CD14-positive monocyte (primary cell): ENCODE results near the gene SMG7. TPM values are rescaled to one million over a fixed set of nuclear protein-coding genes. Genes with fewer than 3 reads are reported as not detected.
"Not testable (repeated sequence)": the region's sequence is repeated elsewhere in the genome, so short reads cannot be mapped to it uniquely, and the experiment has no call there.

Source experiments
- DNase-seq, 3 donors: peaks; one replicate each; pipeline ENCODE4 v3.0.0-alpha.2; 2011 to 2022
- H2AFZ ChIP-seq: 2 replicates; pipeline ENCODE4 v1.6.0; 2012; ENCODE audit warnings: mild to moderate bottlenecking, low read depth, low read length, inconsistent platforms; ENCODE audit not compliant: insufficient read depth, poor library complexity, severe bottlenecking
- H3K27ac ChIP-seq, 2 donors: 1 replicate in 1 of 2; 2 replicates in 1 of 2; pipeline ENCODE4 v1.5.1; 2012 to 2013; ENCODE audit warnings: low read length in 2 of 2, control low read depth in 1 of 2, inconsistent platforms in 1 of 2, low read depth in 1 of 2, mild to moderate bottlenecking in 1 of 2
- H3K27me3 ChIP-seq, 2 donors: one replicate each; pipeline versions ENCODE4 v1.6.0 to v1.6.1; 2011 to 2013; ENCODE audit warnings: low read length in 2 of 2; ENCODE audit not compliant: control insufficient read depth in 2 of 2, insufficient read depth in 2 of 2
- H3K36me3 ChIP-seq, 2 donors: replicated peaks in 1 of 2; 1 replicate in 1 of 2; 2 replicates in 1 of 2; pipeline versions ENCODE4 v1.5.1 to v1.6.1; 2012 to 2013; ENCODE audit warnings: low read length in 2 of 2, control low read depth in 1 of 2, inconsistent platforms in 1 of 2, mild to moderate bottlenecking in 1 of 2; ENCODE audit not compliant: insufficient read depth in 2 of 2, control insufficient read depth in 1 of 2
- H3K4me1 ChIP-seq, 2 donors: 1 replicate in 1 of 2; 2 replicates in 1 of 2; pipeline versions ENCODE4 v1.5.1 to v1.6.1; 2012 to 2013; ENCODE audit warnings: low read length in 2 of 2, control low read depth in 1 of 2, inconsistent platforms in 1 of 2, mild to moderate bottlenecking in 1 of 2, moderate library complexity in 1 of 2; ENCODE audit not compliant: insufficient read depth in 2 of 2, control insufficient read depth in 1 of 2
- H3K4me2 ChIP-seq: replicated peaks from 2 replicates; pipeline ENCODE3; 2012; ENCODE audit warnings: low read length, moderate library complexity, mild to moderate bottlenecking; ENCODE audit not compliant: poor library complexity, severe bottlenecking; ENCODE audit errors: extremely low read depth
- H3K4me3 ChIP-seq, 3 experiments: fragments of 200-600 bp in 1 of 3; sonication (generic) in 1 of 3; replicated peaks in 1 of 3; 1 replicate in 2 of 3; 2 replicates in 1 of 3; pipeline ENCODE4 v1.5.1; 2011 to 2013; ENCODE audit warnings: low read length in 3 of 3, mild to moderate bottlenecking in 3 of 3, control low read depth in 2 of 3, low read depth in 2 of 3, inconsistent platforms in 1 of 3, moderate library complexity in 1 of 3
- H3K79me2 ChIP-seq: 2 replicates; pipeline ENCODE4 v1.6.0; 2012; ENCODE audit warnings: mild to moderate bottlenecking, control low read depth, inconsistent platforms, low read length, moderate library complexity; ENCODE audit not compliant: insufficient read depth
- H3K9ac ChIP-seq: 2 replicates; pipeline ENCODE4 v1.6.0; 2017; ENCODE audit warnings: low read length, mild to moderate bottlenecking; ENCODE audit not compliant: insufficient read depth, poor library complexity, severe bottlenecking
- H3K9me3 ChIP-seq, 2 donors: replicated peaks in 1 of 2; 1 replicate in 1 of 2; 2 replicates in 1 of 2; pipeline versions ENCODE4 v1.5.1 to v1.6.1; 2012 to 2013; ENCODE audit warnings: low read length in 2 of 2, control low read depth in 1 of 2; ENCODE audit not compliant: control insufficient read depth in 1 of 2, insufficient read depth in 1 of 2
- H4K20me1 ChIP-seq: 2 replicates; pipeline ENCODE4 v1.6.0; 2012; ENCODE audit warnings: mild to moderate bottlenecking, low read length, control low read depth, moderate library complexity; ENCODE audit not compliant: insufficient read depth
- H3K27ac Mint-ChIP-seq, 7 donors: one replicate each; pipeline ENCODE4 v1.8.0; 2020; ENCODE audit warnings: mild to moderate bottlenecking in 7 of 7, mixed read lengths in 7 of 7, moderate library complexity in 6 of 7, inconsistent platforms in 2 of 7
- H3K27me3 Mint-ChIP-seq, 3 donors: one replicate each; pipeline ENCODE4 v1.8.0; 2021 to 2022; ENCODE audit warnings: low read depth in 3 of 3, mild to moderate bottlenecking in 3 of 3, mixed read lengths in 3 of 3, moderate library complexity in 3 of 3, inconsistent platforms in 1 of 3
- H3K36me3 Mint-ChIP-seq, 2 donors: one replicate each; pipeline ENCODE4 v1.8.0; 2020; ENCODE audit warnings: mixed read lengths in 2 of 2, inconsistent platforms in 1 of 2, mild to moderate bottlenecking in 1 of 2
- H3K4me1 Mint-ChIP-seq: one replicate; pipeline ENCODE4 v1.8.0; 2020; ENCODE audit warnings: mild to moderate bottlenecking, mixed read lengths
- H3K4me3 Mint-ChIP-seq, 2 donors: one replicate each; pipeline ENCODE4 v1.8.0; 2020; ENCODE audit warnings: mild to moderate bottlenecking in 2 of 2, mixed read lengths in 2 of 2, moderate library complexity in 1 of 2
- H3K9me3 Mint-ChIP-seq, 7 donors: one replicate each; pipeline ENCODE4 v1.8.0; 2020 to 2022; ENCODE audit warnings: mixed read lengths in 7 of 7, mild to moderate bottlenecking in 6 of 7, moderate library complexity in 6 of 7, inconsistent platforms in 2 of 7
- WGBS: methylation state at CpG from one replicate; pipeline ENCODE4 v1.1.5; 2013; ENCODE audit warnings: missing lambda C conversion rate; ENCODE audit not compliant: insufficient coverage; 5-methylcytosine and 5-hydroxymethylcytosine counted together
- intact Hi-C, 2 donors: fragments of 100-400 bp; cut with micrococcal nuclease; formaldehyde crosslinking; loops; one replicate each; pipeline versions ENCODE4 v1.15.0 to v1.15.1; 2023
- polyA plus RNA-seq, 3 donors: library from polyadenylated mRNA; depleted of rRNA in 1 of 3; unstranded in 2 of 3; stranded (reverse) in 1 of 3; fragments of 300-500 nt in 2 of 3; fragments of >200 nt in 1 of 3; fragmentation: Illumina TruSeq in 2 of 3; gene quantifications; 1 replicate in 2 of 3; 2 replicates in 1 of 3; pipeline ENCODE4 v1.2.3, GENCODE V29; 2012 to 2021
- TF ChIP-seq, protein P1 (sequence below): fragments of 200-600 bp; IDR thresholded peaks from one replicate; pipeline ENCODE4 v1.8.0; 2022; ENCODE audit warnings: antibody characterized with exemption, mild to moderate bottlenecking

The SMG7 gene
- polyA plus RNA-seq, 3 donors = 11.5 to 31.3 (median 19.4) TPM

DNA sequence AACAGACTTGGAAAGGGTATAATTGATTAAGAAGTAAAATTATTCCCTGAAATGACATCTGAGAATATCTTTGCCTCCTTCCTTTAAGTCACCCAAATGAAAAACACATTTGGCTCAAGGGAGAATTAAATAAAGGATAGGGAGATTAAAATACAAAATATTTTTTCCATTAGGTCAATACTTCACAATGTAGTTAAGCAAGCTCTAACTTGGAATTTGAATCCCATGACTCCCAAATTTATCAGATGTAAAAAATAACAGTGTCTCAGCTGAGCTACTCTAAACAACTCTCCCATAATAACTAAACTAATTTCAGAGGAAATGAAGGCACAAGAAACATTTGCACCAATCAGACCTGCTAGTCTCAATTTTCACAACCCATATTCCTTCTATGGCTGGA, 47.6 kb upstream of the SMG7 start:
- H4K20me1 ChIP-seq = no peaks in the 10 kb centered on the region
- peaks cover 31 to 32% (median 32%) of the 10 kb centered on the region in 3 donors for H3K27me3 Mint-ChIP-seq
- no peak overlapping the region for H3K27ac Mint-ChIP-seq
- peaks cover 0 to 14% (median 3%) of the 10 kb centered on the region in 7 donors for H3K9me3 Mint-ChIP-seq
- no peak overlapping the region for H2AFZ ChIP-seq
- no peaks in the 10 kb centered on the region for H3K79me2 ChIP-seq
- H3K36me3 Mint-ChIP-seq = no peaks in the 10 kb centered on the region
- no peaks in the 10 kb centered on the region for H3K9me3 ChIP-seq
- intact Hi-C loops = no loop called here
- no peaks in the 10 kb centered on the region for H3K4me1 ChIP-seq
- no peaks in the 10 kb centered on the region for H3K4me1 Mint-ChIP-seq
- DNase-seq = no peak
- H3K27ac ChIP-seq = no peak overlapping the region
- TF ChIP-seq, protein P1, sequence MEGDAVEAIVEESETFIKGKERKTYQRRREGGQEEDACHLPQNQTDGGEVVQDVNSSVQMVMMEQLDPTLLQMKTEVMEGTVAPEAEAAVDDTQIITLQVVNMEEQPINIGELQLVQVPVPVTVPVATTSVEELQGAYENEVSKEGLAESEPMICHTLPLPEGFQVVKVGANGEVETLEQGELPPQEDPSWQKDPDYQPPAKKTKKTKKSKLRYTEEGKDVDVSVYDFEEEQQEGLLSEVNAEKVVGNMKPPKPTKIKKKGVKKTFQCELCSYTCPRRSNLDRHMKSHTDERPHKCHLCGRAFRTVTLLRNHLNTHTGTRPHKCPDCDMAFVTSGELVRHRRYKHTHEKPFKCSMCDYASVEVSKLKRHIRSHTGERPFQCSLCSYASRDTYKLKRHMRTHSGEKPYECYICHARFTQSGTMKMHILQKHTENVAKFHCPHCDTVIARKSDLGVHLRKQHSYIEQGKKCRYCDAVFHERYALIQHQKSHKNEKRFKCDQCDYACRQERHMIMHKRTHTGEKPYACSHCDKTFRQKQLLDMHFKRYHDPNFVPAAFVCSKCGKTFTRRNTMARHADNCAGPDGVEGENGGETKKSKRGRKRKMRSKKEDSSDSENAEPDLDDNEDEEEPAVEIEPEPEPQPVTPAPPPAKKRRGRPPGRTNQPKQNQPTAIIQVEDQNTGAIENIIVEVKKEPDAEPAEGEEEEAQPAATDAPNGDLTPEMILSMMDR = no peak
- H3K36me3 ChIP-seq = no peaks in the 10 kb centered on the region
- H3K27me3 ChIP-seq = peaks cover 30 to 42% of the 10 kb centered on the region in 2 donors
- no peak overlapping the region for H3K4me2 ChIP-seq
- H3K9ac ChIP-seq = no peak overlapping the region
- no peak overlapping the region for H3K4me3 Mint-ChIP-seq
- H3K4me3 ChIP-seq = no peak overlapping the region

DNA sequence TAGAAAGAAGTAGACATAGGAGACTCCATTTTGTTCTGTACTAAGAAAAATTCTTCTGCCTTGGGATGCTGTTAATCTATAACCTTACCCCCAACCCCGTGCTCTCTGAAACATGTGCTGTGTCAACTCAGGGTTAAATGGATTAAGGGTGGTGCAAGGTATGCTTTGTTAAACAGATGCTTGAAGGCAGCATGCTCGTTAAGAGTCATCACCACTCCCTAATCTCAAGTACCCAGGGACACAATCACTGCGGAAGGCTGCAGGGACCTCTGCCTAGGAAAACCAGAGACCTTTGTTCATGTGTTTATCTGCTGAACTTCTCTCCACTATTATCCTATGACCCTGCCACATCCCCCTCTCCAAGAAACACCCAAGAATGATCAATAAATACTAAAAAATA, 44.7 kb upstream of the SMG7 start:
- DNase-seq, H3K4me2 ChIP-seq, H3K4me3 Mint-ChIP-seq, H3K9ac ChIP-seq, H3K79me2 ChIP-seq, intact Hi-C loops, H3K27ac ChIP-seq, H3K4me1 Mint-ChIP-seq, H2AFZ ChIP-seq, H3K9me3 ChIP-seq, H3K36me3 Mint-ChIP-seq, H3K4me3 ChIP-seq, H3K36me3 ChIP-seq, H3K27ac Mint-ChIP-seq, H3K4me1 ChIP-seq, H4K20me1 ChIP-seq: not testable (repeated sequence)
- peaks cover 18 to 23% of the 10 kb centered on the region in 2 donors for H3K27me3 ChIP-seq
- Mint-ChIP-seq H3K27me3 (peaks cover 14 to 21% (median 16%) of the 10 kb centered on the region in 3 donors), H3K9me3 (peaks cover 0 to 14% (median 3%) of the 10 kb centered on the region in 7 donors)
- WGBS = no CpG with 5 or more reads among the region's 3 CpGs
